ENCODE results near the gene FGGY.
A peak's percentile ranks its signal among the peaks of the same experiment; 100 is the strongest.

The FGGY gene

DNA sequence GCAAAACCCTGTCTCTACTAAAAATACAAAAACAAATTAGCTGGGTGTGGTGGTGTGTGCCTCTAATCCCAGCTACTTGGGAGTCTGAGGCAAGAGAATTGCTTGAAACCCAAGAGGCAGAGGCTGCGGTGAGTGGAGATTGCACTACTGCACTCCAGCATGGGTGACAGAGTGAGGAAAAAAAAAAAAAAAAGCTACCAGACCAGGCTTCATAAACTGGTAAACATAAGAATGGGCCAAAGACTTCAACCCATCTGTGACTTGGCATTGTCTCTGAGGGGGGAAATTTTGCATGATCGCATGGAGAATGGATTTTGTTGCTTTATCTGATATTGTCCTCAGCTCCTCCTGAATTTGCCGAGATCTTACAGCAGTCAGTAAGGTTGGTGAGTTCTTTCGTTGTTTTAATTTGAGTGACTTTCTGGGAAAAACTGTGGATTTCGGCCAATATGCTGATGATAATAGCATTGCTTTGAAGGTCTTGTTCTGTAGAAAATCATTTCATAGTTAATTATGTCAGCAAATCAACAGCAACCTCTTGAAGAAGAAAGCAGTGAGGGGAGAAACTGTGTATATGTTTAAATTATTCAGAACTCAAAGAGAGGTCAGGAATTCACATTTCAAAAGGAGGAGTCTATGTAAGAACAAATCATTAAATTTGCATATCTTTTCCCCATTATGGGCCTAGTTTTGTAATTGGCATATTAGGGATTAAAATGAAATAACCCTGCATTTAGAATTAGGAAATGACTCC is 13.1 kb downstream of the FGGY start:
- H3K4me3 ChIP-seq (ENCODE audit: low read depth, low read length) = no peak overlapping the region
- DNase-seq (ENCODE audit: low read depth) = no peak

DNA sequence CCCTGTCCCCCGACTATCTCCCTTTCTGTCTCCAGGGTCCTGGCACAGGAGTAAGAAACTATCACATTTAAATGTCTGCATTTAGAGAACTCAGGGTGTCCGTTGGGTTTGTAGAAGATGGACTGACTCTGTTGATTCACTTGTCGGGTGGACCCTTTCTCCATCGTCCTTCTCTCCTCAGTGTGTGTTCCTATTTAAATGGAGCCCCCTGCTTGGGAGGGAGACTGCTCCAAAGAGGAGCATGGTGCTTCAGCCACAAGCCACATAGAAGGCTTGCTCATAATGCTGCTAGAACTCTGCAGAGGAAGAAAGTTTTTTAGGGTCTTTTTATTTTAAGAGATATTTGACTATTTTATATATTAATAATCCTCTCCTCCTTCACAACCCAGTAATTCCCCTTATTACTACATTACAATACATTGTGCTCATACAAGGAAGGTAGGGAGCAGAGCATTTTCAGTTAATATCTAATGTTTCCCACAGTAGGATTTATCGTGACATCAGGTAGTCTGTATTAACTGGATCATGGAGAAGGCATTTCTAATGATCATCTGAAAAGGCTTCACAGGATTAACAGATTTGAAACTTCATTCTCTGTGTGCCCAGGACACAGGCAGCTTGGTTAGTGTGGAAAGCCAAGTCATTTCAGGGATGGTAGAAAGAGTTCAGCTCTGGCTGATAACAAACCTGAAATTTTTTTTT is 13.8 kb downstream of the FGGY start:
- DNase-seq (ENCODE audit: low read depth) = no peak
- H3K4me3 ChIP-seq (ENCODE audit: low read depth, low read length) = no peak overlapping the region

DNA sequence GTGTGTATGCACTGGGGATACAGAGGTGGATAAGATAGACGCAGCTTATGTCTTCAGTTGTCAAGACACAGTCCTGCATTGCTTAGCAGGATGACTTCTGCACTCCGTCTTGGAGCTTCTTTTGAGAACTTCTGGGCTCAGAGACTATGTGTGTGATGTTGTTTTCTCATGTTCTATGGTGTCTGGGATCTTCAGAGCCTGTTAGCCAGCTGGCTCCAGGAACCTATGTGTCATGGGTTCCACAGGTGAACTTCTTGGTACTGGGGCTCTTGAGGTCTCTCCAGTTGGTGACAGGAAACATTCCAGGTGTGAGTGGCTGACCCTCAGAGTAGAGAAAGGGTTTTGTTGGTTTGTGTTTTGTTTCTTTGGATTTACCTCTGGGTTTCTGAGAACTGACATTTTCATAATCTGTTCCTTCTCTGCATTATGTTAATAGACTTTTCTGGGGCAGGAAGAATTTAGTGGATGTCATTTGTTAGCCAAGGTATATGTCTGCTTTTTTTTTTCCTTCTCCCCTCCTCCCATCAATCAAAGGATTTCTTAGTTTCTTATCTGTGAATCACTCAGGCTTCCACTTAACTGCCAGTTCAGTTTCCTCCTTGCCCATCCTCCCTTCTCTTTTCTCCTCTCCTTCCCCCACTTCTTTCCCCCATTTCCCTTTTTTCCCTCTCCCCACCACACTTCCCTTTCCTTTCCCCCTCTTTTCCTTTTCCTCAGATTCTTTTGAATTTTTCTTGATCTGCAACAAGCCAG is 18.1 kb downstream of the FGGY start:
- H3K4me3 ChIP-seq (ENCODE audit: low read depth, low read length) = no peak overlapping the region
- DNase-seq (ENCODE audit: low read depth) = no peak

DNA sequence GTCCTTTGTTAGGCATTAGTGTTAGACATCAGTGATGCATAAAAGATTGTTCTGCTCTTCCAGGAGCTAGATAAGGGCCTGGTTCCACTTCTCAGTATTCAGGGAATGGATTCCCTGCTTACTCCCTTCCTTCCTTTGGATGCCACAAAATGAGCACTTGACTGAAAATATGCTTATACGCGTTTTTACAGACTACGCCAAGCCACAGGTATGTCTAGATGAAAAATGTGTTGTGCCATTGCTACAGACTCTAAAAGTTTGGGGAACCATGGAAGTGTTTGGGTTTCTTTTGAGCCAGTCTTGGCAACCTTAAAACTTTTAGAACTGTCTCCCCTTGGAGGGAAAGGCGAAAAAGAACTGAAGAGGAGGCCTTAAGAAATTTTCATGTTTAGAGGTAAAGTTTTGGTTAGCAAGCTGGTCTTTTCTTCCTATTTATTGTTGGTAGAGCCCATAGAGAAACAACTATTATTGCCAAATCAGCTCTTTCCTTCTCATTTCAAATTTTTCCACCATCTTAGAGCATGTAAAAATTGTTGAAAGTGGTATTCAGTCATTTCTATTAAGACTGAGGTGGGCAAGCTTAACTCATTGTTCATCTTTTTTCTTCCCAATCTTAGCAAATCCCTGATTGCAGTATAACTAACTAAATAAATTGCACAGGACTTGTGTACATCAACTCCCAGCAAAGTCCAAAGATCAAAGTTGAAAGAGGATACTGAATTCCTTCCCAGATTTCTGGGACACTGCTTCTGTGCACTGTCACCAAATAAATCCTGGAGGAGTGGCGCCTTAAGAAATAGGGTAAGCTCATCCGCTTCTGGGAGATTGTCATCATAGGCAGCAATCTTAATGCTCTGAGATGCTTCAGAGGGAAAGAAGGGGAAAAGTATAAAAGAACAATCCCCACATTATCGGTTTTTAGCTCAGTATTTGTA is 18.9 kb downstream of the FGGY start:
- H3K4me3 ChIP-seq (ENCODE audit: low read depth, low read length) = no peak overlapping the region
- no peak for DNase-seq (ENCODE audit: low read depth)

DNA sequence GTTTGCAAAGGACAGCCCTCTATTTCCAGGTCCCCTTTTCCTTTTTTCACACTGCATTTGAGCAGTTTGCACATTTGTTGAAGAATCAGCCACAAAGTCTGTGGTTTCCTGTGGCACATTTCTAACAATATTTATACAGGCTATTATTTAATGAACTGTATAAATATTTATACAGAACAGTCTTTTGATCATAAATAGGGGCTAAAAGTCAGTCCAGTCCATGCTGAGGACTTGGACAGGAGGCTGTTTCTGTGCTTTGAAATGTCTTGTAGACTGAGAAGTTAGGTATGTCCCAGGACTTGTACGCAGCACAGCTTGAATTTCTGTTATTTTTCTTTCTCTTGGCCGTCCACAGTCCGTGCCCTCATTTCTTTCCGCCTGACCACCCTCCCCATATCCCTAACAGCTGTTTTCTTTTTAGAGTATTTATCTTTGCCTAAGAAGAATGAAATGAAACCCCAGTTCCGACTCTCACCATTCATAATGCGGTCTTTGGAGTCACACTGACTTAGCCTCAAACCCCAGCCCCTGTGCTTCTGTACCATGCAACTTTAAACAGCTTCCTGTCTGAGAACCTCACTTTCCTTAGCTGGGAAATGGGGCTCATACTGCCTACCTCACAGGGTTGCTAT is 19.7 kb downstream of the FGGY start:
- DNase-seq (ENCODE audit: low read depth) = no peak
- H3K4me3 ChIP-seq (ENCODE audit: low read depth, low read length) = no peak overlapping the region

DNA sequence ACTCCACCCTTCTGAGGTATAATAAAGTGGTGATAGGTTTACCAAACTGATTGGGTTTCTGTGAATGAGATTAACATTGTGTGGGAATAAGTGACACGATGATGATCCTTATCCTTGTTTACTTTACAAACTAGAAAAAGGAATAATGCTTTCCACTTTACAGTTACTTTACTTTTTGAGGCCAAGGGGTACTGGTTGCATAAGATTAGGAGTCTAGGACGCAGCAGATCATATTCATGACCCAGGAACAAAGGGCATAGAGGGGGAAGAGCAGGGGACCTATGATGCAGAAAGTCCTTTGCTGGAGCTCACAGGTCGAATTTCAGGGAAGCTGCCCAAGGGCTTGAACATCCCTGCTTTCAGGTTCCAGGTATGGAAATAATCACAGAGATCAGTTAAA is 20.4 kb downstream of the FGGY start:
- H3K4me3 ChIP-seq (ENCODE audit: low read depth, low read length) = no peak overlapping the region
- no peak for DNase-seq (ENCODE audit: low read depth)

DNA sequence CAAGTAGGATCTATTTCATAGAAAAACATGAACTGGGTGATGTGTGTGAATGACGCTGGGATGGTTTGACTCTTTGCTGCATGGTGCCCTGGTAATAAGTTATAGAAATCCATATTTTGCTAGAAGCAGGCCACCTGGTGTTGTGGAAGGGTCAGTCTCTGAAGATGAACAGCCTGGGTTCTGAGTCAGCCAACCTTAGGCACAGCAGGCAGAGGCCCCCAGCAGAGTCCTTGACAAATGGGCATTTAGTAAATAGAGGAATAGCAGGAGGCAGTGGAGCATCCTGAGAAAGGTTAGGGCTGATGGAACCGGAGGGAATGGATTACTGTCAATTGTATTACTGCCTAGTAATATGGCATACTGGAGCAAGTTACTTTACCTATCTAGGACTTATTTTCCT is 20.9 kb downstream of the FGGY start:
- no peak overlapping the region for H3K4me3 ChIP-seq (ENCODE audit: low read depth, low read length)
- no peak for DNase-seq (ENCODE audit: low read depth)

DNA sequence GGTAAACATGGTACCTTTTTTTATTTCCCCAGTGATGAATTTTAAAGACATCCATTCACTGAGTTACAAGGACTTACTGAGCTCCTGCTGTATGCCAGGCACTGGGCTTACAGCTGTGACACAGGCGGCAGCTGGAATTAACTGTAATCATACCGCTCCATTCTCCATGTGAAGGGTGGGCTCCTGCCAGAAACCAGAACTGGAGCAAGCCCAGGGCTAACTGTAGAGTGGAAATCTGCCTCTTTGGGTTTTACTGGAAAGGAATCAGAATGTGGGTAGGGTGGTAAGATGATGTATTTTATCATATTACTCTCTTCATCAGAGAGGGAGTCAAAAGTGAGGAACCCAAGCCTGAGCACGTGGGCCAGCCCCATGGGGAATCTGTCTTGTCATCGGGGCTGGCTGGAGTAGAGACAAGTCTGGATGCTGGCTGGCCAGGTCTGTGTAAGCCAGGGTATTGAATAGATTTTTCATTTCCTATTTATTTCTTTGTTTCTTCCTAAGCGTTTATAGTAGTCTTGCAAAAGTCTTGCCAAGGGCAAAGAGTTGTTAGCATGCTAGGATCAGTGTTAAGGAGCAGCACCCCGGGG is 21.5 kb downstream of the FGGY start:
- no peak for DNase-seq (ENCODE audit: low read depth)
- no peak overlapping the region for H3K4me3 ChIP-seq (ENCODE audit: low read depth, low read length)

DNA sequence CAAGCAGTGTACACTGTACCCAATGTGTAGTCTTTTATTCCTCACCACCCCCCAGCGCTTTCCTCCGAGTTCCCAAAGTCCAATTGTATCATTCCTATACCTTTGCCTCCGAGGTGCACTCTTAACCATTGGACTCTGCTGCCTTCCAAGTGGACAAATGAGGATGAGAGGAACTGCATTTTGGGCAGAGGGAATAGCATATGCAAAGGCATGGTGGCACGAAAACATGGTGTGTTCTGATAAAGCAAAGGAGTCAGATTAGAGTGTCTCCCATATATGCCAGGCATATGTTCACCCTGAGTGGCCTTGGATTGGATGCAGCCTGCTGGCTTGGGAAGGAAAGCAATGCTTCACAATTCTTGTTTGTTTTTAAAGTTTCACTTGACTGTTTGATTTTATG is 25.5 kb downstream of the FGGY start:
- DNase-seq (ENCODE audit: low read depth) = no peak
- H3K4me3 ChIP-seq (ENCODE audit: low read depth, low read length) = no peak overlapping the region

DNA sequence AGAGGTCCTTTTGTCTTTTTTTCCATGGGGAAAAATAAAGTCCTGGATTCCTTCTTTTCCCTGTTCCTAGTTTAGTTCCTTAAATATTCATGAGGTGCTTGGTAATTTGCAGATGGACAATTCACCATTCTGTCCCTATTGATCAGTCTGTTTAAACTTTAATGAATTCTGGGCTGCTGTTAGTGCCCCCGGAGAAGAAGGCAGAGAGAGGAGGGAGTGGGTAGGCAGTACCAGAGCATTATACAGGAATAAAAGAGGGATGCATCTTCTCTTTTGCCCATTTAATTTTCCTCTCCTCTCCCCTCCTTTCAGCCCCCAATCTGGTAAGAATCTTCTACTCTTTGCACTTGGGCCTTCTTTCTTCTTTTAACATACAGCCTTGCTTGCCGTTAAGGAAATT is 25.9 kb downstream of the FGGY start:
- DNase-seq (ENCODE audit: low read depth) = no peak
- no peak overlapping the region for H3K4me3 ChIP-seq (ENCODE audit: low read depth, low read length)

DNA sequence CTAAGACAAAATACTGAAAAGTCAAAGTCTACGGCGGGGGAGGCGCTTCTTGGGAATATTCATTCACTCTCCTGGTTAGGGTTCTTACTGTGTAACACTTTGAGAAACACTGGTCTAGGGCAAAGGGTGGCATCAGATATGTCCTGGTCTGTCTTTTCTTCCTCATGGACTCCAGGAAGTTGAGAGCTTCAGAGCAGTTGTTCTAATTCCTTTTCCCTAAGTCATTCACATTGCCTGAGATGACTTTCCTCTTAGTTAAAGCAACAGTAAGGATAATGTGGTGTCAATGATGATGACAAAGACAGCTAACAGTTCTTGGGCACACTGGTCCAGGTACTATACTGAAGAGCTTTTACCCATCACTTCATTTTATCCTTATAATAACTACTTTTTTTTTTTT is 27.0 kb downstream of the FGGY start:
- DNase-seq (ENCODE audit: low read depth) = no peak
- no peak overlapping the region for H3K4me3 ChIP-seq (ENCODE audit: low read depth, low read length)

DNA sequence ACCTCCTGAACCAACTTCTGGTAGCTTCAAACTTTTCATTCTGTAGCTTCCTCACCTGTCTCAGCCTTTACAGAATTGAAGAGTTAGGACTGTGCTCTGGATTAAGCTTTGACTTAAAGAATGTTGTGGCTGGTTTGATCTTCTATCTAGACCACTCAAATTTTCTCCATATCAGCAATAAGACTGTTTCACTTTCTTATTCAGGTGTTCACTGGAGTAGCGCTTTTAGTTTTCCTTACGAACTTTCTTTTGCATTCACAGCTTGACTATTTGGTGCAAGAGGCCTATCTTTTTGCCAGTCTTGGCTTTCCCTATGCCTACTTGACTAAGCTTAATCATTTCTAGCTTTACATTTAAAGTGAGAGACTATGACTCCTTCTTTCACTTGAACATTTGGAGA is 31.5 kb downstream of the FGGY start:
- no peak overlapping the region for H3K4me3 ChIP-seq (ENCODE audit: low read depth, low read length)
- DNase-seq (ENCODE audit: low read depth) = no peak

DNA sequence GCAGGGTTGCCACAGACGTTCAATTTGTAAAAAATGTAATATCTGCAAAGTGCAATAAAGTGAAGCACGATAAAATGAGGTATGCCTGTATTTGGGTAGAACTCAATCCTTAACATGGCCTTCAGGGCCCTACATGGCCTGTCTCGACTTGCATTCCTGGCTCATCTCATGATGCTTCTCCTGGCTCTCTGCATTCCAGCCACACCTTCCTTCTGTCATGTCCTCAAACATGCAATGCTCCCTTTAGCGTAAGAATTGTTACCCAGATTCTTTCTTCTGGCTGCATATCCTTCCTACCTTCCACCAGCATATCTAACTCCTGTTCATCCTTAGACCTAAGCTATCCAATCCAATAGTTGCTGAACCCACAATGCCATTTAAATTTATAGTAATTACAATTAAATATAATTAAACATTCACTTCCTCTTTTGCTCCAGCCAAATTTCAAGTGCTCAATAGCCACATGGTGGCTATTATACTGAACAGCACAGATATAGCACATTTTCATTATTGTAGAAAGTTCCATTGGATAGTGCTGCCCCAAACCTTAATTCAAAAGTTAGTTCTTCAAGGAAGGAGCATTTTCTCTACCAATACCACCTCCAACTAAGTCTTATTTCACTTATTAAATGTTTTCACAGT is 32.6 kb downstream of the FGGY start:
- DNase-seq (ENCODE audit: low read depth) = no peak
- H3K4me3 ChIP-seq (ENCODE audit: low read depth, low read length) = no peak overlapping the region

DNA sequence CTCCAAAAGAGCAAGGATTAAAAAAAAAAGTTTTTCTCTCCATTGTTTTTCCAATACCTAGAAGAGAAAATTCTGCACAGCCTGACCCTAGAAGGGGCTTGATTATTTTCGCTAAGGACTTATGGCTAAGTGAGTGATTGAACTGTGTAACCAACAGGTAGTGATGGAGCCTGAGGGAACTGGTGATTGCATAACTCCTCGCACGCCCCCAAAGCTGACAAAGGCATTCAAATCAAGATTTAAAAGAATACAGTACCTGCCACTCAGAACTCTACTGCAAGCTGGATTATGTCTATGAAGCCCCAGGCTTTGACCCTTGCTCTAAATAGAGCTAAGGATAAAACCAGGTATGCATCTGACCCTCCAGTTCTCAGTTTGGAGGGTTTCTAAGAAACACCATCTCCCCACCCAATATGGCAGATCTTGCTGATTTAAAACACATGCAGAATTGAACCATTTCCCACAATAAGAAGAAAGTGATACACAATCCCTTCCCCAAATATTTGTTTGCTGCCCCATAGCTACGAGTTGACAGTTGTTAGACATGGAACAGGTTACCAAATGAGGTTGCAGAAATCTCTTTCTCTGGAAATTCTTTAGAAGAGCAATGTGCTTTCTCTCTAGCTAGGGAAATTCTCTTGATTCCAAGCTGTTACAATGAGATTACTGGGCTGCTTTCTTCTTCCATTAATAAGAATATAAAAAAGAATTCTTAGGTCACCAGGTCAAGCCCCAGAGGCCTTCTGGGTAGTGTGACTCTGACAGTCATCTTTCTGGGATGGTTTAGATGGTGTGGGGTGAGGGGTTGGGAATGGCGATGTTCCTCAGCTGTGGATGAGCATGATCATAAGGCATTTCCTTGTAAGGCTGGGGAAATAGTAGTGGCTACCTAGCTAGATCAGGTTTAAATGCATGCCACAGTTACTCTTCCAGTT is 35.1 kb downstream of the FGGY start:
- DNase-seq (ENCODE audit: low read depth) = no peak
- H3K4me3 ChIP-seq (ENCODE audit: low read depth, low read length) = no peak overlapping the region

DNA sequence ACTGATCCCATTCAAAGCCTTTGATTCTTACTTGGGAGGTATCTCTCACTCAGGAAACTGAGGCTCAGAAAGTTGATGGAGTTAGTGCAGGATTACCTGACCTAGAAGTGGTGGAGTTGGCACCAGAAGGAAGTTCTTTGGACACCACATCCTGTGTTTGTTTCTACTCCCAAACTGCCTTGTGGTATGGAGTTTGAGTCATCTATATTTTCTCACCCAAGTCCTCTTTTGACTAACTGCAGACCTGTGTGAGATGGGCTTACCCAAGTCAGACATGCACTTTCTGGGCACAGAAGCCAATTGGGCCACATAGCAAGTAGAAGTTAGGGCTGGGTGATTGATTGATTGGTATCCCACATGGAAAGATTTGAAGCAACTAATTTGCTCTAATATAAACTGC is 36.1 kb downstream of the FGGY start:
- no peak overlapping the region for H3K4me3 ChIP-seq (ENCODE audit: low read depth, low read length)
- peak; percentile 36 for DNase-seq (ENCODE audit: low read depth)

DNA sequence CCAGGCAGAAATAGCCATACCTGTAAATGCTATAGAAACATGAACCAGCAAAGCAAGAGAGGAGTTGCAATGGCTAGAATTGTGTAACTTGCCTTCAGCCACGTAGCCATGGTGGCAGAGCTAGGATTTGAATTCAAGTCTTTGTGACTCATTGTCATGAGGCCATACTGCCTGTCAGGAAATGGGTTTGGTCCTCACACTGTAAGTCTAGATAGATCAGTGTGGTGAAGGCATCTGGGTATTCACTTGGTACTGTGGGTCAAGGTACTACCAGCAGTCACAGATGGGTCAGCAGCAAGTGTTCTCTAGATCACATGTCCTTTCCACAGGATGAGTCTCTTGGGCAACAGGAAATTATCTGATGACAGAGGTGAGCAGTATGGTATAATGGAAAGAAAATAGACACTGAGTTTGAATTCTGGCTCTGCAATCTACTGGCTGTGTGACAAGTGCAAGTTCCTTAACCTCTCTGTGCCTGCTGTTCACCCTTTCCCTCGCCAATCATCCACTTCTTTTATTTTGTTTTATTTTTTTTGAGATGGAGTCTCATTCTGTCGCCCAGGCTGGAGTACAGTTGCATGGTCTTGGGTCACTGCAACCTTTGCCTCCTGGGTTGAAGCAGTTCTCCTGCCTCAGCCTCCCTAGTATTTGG is 36.9 kb downstream of the FGGY start:
- DNase-seq (ENCODE audit: low read depth) = no peak
- H3K4me3 ChIP-seq (ENCODE audit: low read depth, low read length) = no peak overlapping the region
